B cell (primary cell): ENCODE results near the gene UAP1L1.

ENCODE experiments used
- EZH2 ChIP-seq: IDR thresholded peaks from 2 replicates; pipeline ENCODE4 v1.6.1; 2012; ENCODE audit warnings: borderline replicate concordance, low read depth, mild to moderate bottlenecking, moderate library complexity, low read length; ENCODE audit not compliant: insufficient read depth, poor library complexity, severe bottlenecking
- TF ChIP-seq, protein P1 (sequence below): fragments of 200-600 bp; IDR thresholded peaks from one replicate; pipeline ENCODE4 v1.8.0; 2022; ENCODE audit warnings: antibody characterized with exemption, mild to moderate bottlenecking

- TF ChIP-seq, protein P1, sequence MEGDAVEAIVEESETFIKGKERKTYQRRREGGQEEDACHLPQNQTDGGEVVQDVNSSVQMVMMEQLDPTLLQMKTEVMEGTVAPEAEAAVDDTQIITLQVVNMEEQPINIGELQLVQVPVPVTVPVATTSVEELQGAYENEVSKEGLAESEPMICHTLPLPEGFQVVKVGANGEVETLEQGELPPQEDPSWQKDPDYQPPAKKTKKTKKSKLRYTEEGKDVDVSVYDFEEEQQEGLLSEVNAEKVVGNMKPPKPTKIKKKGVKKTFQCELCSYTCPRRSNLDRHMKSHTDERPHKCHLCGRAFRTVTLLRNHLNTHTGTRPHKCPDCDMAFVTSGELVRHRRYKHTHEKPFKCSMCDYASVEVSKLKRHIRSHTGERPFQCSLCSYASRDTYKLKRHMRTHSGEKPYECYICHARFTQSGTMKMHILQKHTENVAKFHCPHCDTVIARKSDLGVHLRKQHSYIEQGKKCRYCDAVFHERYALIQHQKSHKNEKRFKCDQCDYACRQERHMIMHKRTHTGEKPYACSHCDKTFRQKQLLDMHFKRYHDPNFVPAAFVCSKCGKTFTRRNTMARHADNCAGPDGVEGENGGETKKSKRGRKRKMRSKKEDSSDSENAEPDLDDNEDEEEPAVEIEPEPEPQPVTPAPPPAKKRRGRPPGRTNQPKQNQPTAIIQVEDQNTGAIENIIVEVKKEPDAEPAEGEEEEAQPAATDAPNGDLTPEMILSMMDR = no peak
- no peak for TF ChIP-seq EZH2
These were observed 13.8 kb upstream of the UAP1L1 start for GRCh38 chr9:137063311-137064026.
